NCI-H748 treated with DMSO at 0.1 percent for 48 hours (cell line): ENCODE measurements around the gene MORN5.

ENCODE experiments used
- DNase-seq: peaks from one replicate; lab custom pipeline; 2025; lab: John Stamatoyannopoulos, UW

MORN5 gene

GRCh38 chr9:122190597-122191381, 31.1 kb downstream of the MORN5 start:
- DNase-seq = no peak

- no peak for DNase-seq
Measured at GRCh38 chr9:122191584-122191983, 31.9 kb downstream of the MORN5 start.

- no peak for DNase-seq
Measured at GRCh38 chr9:122192261-122192875, 32.7 kb downstream of the MORN5 start.

GRCh38 chr9:122192914-122193525, 33.3 kb downstream of the MORN5 start:
- DNase-seq = no peak

- no peak for DNase-seq
Measured at GRCh38 chr9:122193651-122194050, 33.9 kb downstream of the MORN5 start.

- DNase-seq = no peak
Measured at GRCh38 chr9:122195875-122196274, 36.2 kb downstream of the MORN5 start.

- DNase-seq = peak; percentile 84
Measured at GRCh38 chr9:122197426-122197825, 37.7 kb downstream of the MORN5 start.

GRCh38 chr9:122197882-122198281, 38.2 kb downstream of the MORN5 start:
- no peak for DNase-seq

GRCh38 chr9:122200960-122201595, 41.4 kb downstream of the MORN5 start:
- no peak for DNase-seq

- DNase-seq = no peak
Measured at GRCh38 chr9:122201641-122202040, 41.9 kb downstream of the MORN5 start.

- DNase-seq = no peak
Measured at GRCh38 chr9:122202111-122202510, 42.4 kb downstream of the MORN5 start.

GRCh38 chr9:122204055-122204454, 44.3 kb downstream of the MORN5 start:
- no peak for DNase-seq

- DNase-seq = no peak
Measured at GRCh38 chr9:122204491-122204890, 44.8 kb downstream of the MORN5 start.

GRCh38 chr9:122205176-122205575, 45.5 kb downstream of the MORN5 start:
- no peak for DNase-seq

GRCh38 chr9:122206118-122207046, 46.7 kb downstream of the MORN5 start:
- DNase-seq = no peak

- no peak for DNase-seq
Measured at GRCh38 chr9:122207096-122207495, 47.4 kb downstream of the MORN5 start.

GRCh38 chr9:122209451-122209850, 49.7 kb downstream of the MORN5 start:
- DNase-seq = no peak

- DNase-seq = no peak
Measured at GRCh38 chr9:122212473-122213004, 52.8 kb downstream of the MORN5 start.

- DNase-seq = no peak
Measured at GRCh38 chr9:122213102-122213588, 53.4 kb downstream of the MORN5 start.

GRCh38 chr9:122213589-122214413, 54.1 kb downstream of the MORN5 start:
- DNase-seq = peak; percentile 86
